B cell (primary cell): ENCODE results near the gene FSTL5.

Source experiments
- CTCF ChIP-seq: fragments of 200-600 bp; IDR thresholded peaks from one replicate; pipeline ENCODE4 v1.8.0; 2022; ENCODE audit warnings: antibody characterized with exemption, mild to moderate bottlenecking
- EZH2 ChIP-seq: IDR thresholded peaks from 2 replicates; pipeline ENCODE4 v1.6.1; 2012; ENCODE audit warnings: borderline replicate concordance, low read depth, mild to moderate bottlenecking, moderate library complexity, low read length; ENCODE audit not compliant: insufficient read depth, poor library complexity, severe bottlenecking

- TF ChIP-seq CTCF (no peak), EZH2 (no peak)
Measured at GRCh38 chr4:161893566-161893965, 270.2 kb downstream of the FSTL5 start.
